K562 (cell line): ENCODE data around the gene INTS4. TPM values are rescaled to one million over a fixed set of nuclear protein-coding genes. Genes with fewer than 3 reads are reported as not detected.
"Not testable (repeated sequence)": the region's sequence is repeated elsewhere in the genome, so short reads cannot be mapped to it uniquely, and the experiment has no call there.

Experiments used
- ATAC-seq: fragments of 200-7000 bp; cut with Tn5 transposase; 3 replicates; pipeline ENCODE4 v1.9.1; 2020; ENCODE audit warnings: moderate library complexity
- BruUV-seq: library from RNA; stranded (reverse); fragments of 400-500 nt; replicated peaks from 2 replicates; lab custom pipeline; 2021; lab: Mats Ljungman, UMichigan
- CTCF ChIA-PET: fragments of 300-600 bp; formaldehyde crosslinking; extraction: SDS; loops from one replicate; lab custom pipeline; 2021; ENCODE audit warnings: low intra/inter-chr PET ratio; lab: Yijun Ruan, JAX
- POLR2A ChIA-PET: fragments of 300-600, 350-650 bp; sonication (Branson Sonifier 250); formaldehyde crosslinking; extraction: SDS; loops from one replicate; lab custom pipeline; 2021; ENCODE audit warnings: antibody characterized with exemption, inconsistent platforms; lab: Yijun Ruan, JAX
- DNase-seq, 4 experiments: peaks; one replicate each; pipeline versions ENCODE4 v3.0.0 to v3.0.0-alpha.2; 2011 to 2018; ENCODE audit warnings: low spot score in 3 of 4, mixed read lengths in 3 of 4; ENCODE audit errors: extremely low read depth in 1 of 4
- FAIRE-seq: peaks from 2 replicates; lab custom pipeline; 2011; peaks lifted over from hg19 to GRCh38; lab: Jason Lieb, UNC
- H2AFZ ChIP-seq: 2 replicates; pipeline ENCODE4 v1.6.0; 2011; ENCODE audit warnings: low read depth, low read length, control low read depth, inconsistent platforms
- H3K27ac ChIP-seq: fragments of 200-600 bp; 3 replicates; pipeline ENCODE4 v1.8.0; 2011; ENCODE audit warnings: low read depth, mild to moderate bottlenecking, control low read depth, inconsistent platforms, low read length, moderate library complexity, mixed read lengths; ENCODE audit errors: extremely low read depth
- H3K27me3 ChIP-seq, 2 experiments: fragments of 300-600 bp in 1 of 2; 2 replicates in 1 of 2; 3 replicates in 1 of 2; pipeline versions ENCODE4 v1.6.0 to v1.8.0; 2011; ENCODE audit warnings: inconsistent platforms in 2 of 2, low read length in 2 of 2, mild to moderate bottlenecking in 1 of 2, mixed read lengths in 1 of 2, moderate library complexity in 1 of 2; ENCODE audit not compliant: control insufficient read depth in 2 of 2, insufficient read depth in 2 of 2
- H3K36me3 ChIP-seq: fragments of 300-600 bp; 3 replicates; pipeline ENCODE4 v1.8.0; 2011; ENCODE audit warnings: mild to moderate bottlenecking, low read length, inconsistent platforms; ENCODE audit not compliant: control insufficient read depth, insufficient read depth
- H3K4me1 ChIP-seq, 2 experiments: fragments of 200-600 bp in 1 of 2; replicated peaks in 1 of 2; 2 replicates in 1 of 2; 3 replicates in 1 of 2; pipeline versions ENCODE4 v1.5.1 to v1.8.0; 2011; ENCODE audit warnings: inconsistent platforms in 2 of 2, low read length in 2 of 2, mild to moderate bottlenecking in 1 of 2, mixed read lengths in 1 of 2, moderate library complexity in 1 of 2; ENCODE audit not compliant: control insufficient read depth in 2 of 2, insufficient read depth in 2 of 2
- H3K4me2 ChIP-seq: 2 replicates; pipeline ENCODE4 v1.6.1; 2011; ENCODE audit warnings: low read length, control low read depth, inconsistent platforms, mixed read lengths; ENCODE audit not compliant: insufficient read depth
- H3K4me3 ChIP-seq: fragments of 200-600 bp; sonication (generic), shearing (Covaris generic); 2 replicates; pipeline ENCODE4 v1.5.1; 2016; ENCODE audit warnings: control low read depth, inconsistent platforms
- H3K79me2 ChIP-seq: fragments of 200-600 bp; 3 replicates; pipeline ENCODE4 v1.8.0; 2011; ENCODE audit warnings: low read length, inconsistent platforms; ENCODE audit not compliant: control insufficient read depth, insufficient read depth
- H3K9ac ChIP-seq, 2 experiments: 2 replicates each; pipeline versions ENCODE4 v1.6.0 to v1.6.1; 2011; ENCODE audit warnings: low read depth in 2 of 2, low read length in 2 of 2, control low read depth in 1 of 2, inconsistent platforms in 1 of 2, mild to moderate bottlenecking in 1 of 2, mixed read lengths in 1 of 2; ENCODE audit not compliant: insufficient read depth in 1 of 2
- H3K9me1 ChIP-seq: one replicate; pipeline ENCODE4 v1.6.0; 2011; ENCODE audit warnings: inconsistent platforms, mild to moderate bottlenecking, low read length, moderate library complexity; ENCODE audit not compliant: control insufficient read depth, insufficient read depth
- H3K9me3 ChIP-seq: replicated peaks from 2 replicates; pipeline ENCODE4 v1.5.1; 2011; ENCODE audit warnings: low read depth, low read length, inconsistent platforms; ENCODE audit not compliant: control insufficient read depth, insufficient read depth
- H4K20me1 ChIP-seq: replicated peaks from 2 replicates; pipeline ENCODE4 v1.6.1; 2011; ENCODE audit warnings: low read length, inconsistent platforms, mixed read lengths; ENCODE audit not compliant: control insufficient read depth, insufficient read depth
- NFE2 ChIP-seq: IDR thresholded peaks from 2 replicates; pipeline ENCODE4 v1.6.1; 2014; ENCODE audit warnings: antibody characterized with exemption, low read depth
- ZNF146 ChIP-seq: IDR thresholded peaks from one replicate; pipeline ENCODE4 v1.6.1; 2018; ENCODE audit warnings: missing compliant biosample characterization; ENCODE audit not compliant: unreplicated experiment
- ZNF274 ChIP-seq: IDR thresholded peaks from 2 replicates; pipeline ENCODE4 v1.6.1; 2011; ENCODE audit warnings: low read depth, mild to moderate bottlenecking, low read length, moderate library complexity, borderline replicate concordance
- WGBS: fragments of 100-300 bp; shearing (Covaris generic); methylation state at CpG from one replicate; pipeline ENCODE4 v1.1.6; 2016; ENCODE audit warnings: low coverage, mixed read lengths; ENCODE audit not compliant: insufficient coverage; ENCODE audit errors: missing lambda C conversion rate; 5-methylcytosine and 5-hydroxymethylcytosine counted together
- in situ Hi-C: fragments of 300-500 bp; cut with MboI; formaldehyde crosslinking; loops from 4 replicates; pipeline ENCODE4 v1.15.0; 2018; ENCODE audit warnings: inconsistent platforms, mixed read lengths
- intact Hi-C: fragments of 100-400 bp; cut with micrococcal nuclease; formaldehyde crosslinking; loops from 2 replicates; pipeline ENCODE4 v1.14.2; 2022
- polyA plus RNA-seq, 8 experiments: library from polyadenylated mRNA; depleted of rRNA in 4 of 8; stranded (reverse) in 5 of 8; unstranded in 3 of 8; fragments of >200 nt; fragmentation: Nextera tagmentation in 2 of 8; fragmentation: Illumina TruSeq in 1 of 8; extraction: Ambion mirVana in 2 of 8; extraction: Trizol in 1 of 8; gene quantifications; 2 replicates each; pipeline versions ENCODE4 v1.2.1 to v1.2.3, GENCODE V29; 2011 to 2014; ENCODE audit warnings: inconsistent platforms in 1 of 8, missing spikeins in 1 of 8
- total RNA-seq, 7 experiments: library from RNA; depleted of rRNA in 6 of 7; stranded (reverse); fragments of >200 nt in 6 of 7; fragmentation: Illumina TruSeq in 2 of 7; extraction: Trizol in 2 of 7; gene quantifications; 2 replicates each; pipeline versions ENCODE4 v1.2.1 to v1.2.3, GENCODE V29; 2011 to 2021; ENCODE audit warnings: low replicate concordance in 1 of 7

Gene INTS4
- total and polyA plus RNA-seq, 9 of the 15 experiments (the other 6 are each of a cell fraction or from before 2014, with no cell fraction given) = 28.4 to 53.4 (median 44.5) TPM

DNA sequence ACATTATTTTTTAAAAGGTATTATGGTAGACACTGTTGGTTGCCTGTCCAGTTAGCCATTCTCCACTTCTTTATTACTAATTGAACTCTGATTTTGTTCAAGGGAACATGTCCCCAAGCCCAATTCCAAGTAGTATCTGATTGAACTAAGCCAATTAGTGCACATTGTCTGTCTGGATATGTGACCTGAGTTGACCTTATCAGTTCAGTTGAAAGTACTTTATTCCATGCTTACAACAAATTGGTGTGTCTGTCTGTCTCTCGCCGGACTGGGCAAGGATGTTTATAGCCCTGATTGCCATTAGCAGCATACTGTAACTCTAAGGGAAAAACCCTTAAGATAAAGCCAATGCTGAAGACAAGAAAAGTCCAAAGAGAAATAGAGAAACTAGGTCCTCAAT is 85.6 kb downstream of the INTS4 start (continued):
- TF ChIP-seq NFE2 (no peak), ZNF146 (CRISPR knock-in tag) (no peak), ZNF274 (no peak)
- TF ChIP-seq, all 486 proteins: peak for 0

DNA sequence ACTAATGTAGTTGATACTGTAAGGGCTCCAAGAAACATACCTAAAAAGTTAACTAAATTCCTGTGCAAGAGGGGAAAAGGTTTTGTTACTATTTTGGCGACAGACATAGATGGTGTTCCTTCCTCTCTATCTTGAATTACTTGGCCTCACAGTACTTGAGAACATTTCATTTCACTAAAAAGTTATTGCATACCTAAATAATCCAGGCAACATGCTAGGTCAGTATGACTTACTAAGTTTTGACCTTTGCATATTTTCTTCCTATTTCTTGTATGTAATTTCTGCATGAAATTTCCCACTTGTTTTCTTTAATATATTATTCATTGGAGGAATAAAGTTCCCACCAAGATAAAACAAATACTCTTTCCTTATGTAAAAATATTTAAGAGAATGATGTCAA is 99.5 kb downstream of the INTS4 start:
- H4K20me1 ChIP-seq, ATAC-seq, POLR2A ChIA-PET, H3K27me3 ChIP-seq, H3K9me1 ChIP-seq, H3K4me1 ChIP-seq, in situ Hi-C loops, H3K27ac ChIP-seq, H3K4me3 ChIP-seq, H3K79me2 ChIP-seq, H3K9me3 ChIP-seq, CTCF ChIA-PET, H3K9ac ChIP-seq, intact Hi-C loops, BruUV-seq, H3K4me2 ChIP-seq, DNase-seq, H2AFZ ChIP-seq, FAIRE-seq: not testable (repeated sequence)
- WGBS = 94% methylated on average over 1 of the region's 1 CpG
- peaks cover 23% of the 10 kb centered on the region; the same call in 2 of the 3 replicates for H3K36me3 ChIP-seq

- CTCF ChIA-PET, in situ Hi-C loops, H3K4me2 ChIP-seq, H3K27ac ChIP-seq, BruUV-seq, FAIRE-seq, H3K4me3 ChIP-seq, H2AFZ ChIP-seq, H3K9me1 ChIP-seq, intact Hi-C loops, POLR2A ChIA-PET, H3K9ac ChIP-seq, H3K27me3 ChIP-seq, H3K79me2 ChIP-seq, H4K20me1 ChIP-seq, DNase-seq, H3K4me1 ChIP-seq, ATAC-seq, H3K9me3 ChIP-seq: not testable (repeated sequence)
- 100% methylated on average over 1 of the region's 4 CpGs for WGBS
- peaks cover 26% of the 10 kb centered on the region; the same call in 2 of the 3 replicates for H3K36me3 ChIP-seq
Measured at GRCh38 chr11:77891703-77892102, 102.8 kb downstream of the INTS4 start.

- in situ Hi-C loops, CTCF ChIA-PET: not testable (repeated sequence)
- H3K36me3 ChIP-seq = peaks cover 29% of the 10 kb centered on the region; the same call in 2 of the 3 replicates
Measured at GRCh38 chr11:77891256-77891655, 103.2 kb downstream of the INTS4 start.

More at GRCh38 chr11:77891256-77891655, 103.2 kb downstream of the INTS4 start:
- H3K27ac ChIP-seq, BruUV-seq, H2AFZ ChIP-seq, H4K20me1 ChIP-seq, H3K4me3 ChIP-seq, H3K4me1 ChIP-seq, intact Hi-C loops, FAIRE-seq, POLR2A ChIA-PET, H3K9ac ChIP-seq, H3K9me3 ChIP-seq, H3K27me3 ChIP-seq, H3K79me2 ChIP-seq, H3K4me2 ChIP-seq, ATAC-seq, H3K9me1 ChIP-seq, DNase-seq: not testable (repeated sequence)
- WGBS = 82% methylated on average over 6 of the region's 7 CpGs
